GM12873 (cell line): ENCODE measurements around the gene HDAC4.

Experiments used
- CTCF ChIP-seq: IDR thresholded peaks from 2 replicates; pipeline ENCODE4 v1.5.1; 2012; ENCODE audit warnings: low read depth, mild to moderate bottlenecking, moderate library complexity, low read length, control low read depth; ENCODE audit not compliant: insufficient read depth; ENCODE audit errors: missing control alignments

HDAC4 gene

GRCh38 chr2:239006622-239007285 lies 394.1 kb downstream of the HDAC4 start:
- TF ChIP-seq CTCF: no peak

- no peak for TF ChIP-seq CTCF
These were observed 395.2 kb downstream of the HDAC4 start for GRCh38 chr2:239005586-239005985.

- TF ChIP-seq CTCF: no peak
These were observed 396.4 kb downstream of the HDAC4 start for GRCh38 chr2:239004274-239005015.

GRCh38 chr2:239003624-239004273 lies 397.1 kb downstream of the HDAC4 start:
- TF ChIP-seq CTCF: no peak

GRCh38 chr2:239002954-239003623 lies 397.7 kb downstream of the HDAC4 start:
- TF ChIP-seq CTCF: no peak

- no peak for TF ChIP-seq CTCF
These were observed 398.2 kb downstream of the HDAC4 start for GRCh38 chr2:239002591-239002953.

- TF ChIP-seq CTCF: no peak
These were observed 399.0 kb downstream of the HDAC4 start for GRCh38 chr2:239001794-239002193.
